ENCODE measurements around the gene DAZAP2.

- no peak for TF ChIP-seq MAX (IDR thresholded peaks at IDR 0.05)
- TF ChIP-seq NR1H2 (CRISPR knock-in tag; IDR thresholded peaks at IDR 0.05; ENCODE audit: borderline replicate concordance, low read depth), result no peak
- TF ChIP-seq, protein P1, sequence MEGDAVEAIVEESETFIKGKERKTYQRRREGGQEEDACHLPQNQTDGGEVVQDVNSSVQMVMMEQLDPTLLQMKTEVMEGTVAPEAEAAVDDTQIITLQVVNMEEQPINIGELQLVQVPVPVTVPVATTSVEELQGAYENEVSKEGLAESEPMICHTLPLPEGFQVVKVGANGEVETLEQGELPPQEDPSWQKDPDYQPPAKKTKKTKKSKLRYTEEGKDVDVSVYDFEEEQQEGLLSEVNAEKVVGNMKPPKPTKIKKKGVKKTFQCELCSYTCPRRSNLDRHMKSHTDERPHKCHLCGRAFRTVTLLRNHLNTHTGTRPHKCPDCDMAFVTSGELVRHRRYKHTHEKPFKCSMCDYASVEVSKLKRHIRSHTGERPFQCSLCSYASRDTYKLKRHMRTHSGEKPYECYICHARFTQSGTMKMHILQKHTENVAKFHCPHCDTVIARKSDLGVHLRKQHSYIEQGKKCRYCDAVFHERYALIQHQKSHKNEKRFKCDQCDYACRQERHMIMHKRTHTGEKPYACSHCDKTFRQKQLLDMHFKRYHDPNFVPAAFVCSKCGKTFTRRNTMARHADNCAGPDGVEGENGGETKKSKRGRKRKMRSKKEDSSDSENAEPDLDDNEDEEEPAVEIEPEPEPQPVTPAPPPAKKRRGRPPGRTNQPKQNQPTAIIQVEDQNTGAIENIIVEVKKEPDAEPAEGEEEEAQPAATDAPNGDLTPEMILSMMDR (CRISPR knock-in tag; IDR thresholded peaks at IDR 0.05), result no peak
- TF ChIP-seq, protein P2, sequence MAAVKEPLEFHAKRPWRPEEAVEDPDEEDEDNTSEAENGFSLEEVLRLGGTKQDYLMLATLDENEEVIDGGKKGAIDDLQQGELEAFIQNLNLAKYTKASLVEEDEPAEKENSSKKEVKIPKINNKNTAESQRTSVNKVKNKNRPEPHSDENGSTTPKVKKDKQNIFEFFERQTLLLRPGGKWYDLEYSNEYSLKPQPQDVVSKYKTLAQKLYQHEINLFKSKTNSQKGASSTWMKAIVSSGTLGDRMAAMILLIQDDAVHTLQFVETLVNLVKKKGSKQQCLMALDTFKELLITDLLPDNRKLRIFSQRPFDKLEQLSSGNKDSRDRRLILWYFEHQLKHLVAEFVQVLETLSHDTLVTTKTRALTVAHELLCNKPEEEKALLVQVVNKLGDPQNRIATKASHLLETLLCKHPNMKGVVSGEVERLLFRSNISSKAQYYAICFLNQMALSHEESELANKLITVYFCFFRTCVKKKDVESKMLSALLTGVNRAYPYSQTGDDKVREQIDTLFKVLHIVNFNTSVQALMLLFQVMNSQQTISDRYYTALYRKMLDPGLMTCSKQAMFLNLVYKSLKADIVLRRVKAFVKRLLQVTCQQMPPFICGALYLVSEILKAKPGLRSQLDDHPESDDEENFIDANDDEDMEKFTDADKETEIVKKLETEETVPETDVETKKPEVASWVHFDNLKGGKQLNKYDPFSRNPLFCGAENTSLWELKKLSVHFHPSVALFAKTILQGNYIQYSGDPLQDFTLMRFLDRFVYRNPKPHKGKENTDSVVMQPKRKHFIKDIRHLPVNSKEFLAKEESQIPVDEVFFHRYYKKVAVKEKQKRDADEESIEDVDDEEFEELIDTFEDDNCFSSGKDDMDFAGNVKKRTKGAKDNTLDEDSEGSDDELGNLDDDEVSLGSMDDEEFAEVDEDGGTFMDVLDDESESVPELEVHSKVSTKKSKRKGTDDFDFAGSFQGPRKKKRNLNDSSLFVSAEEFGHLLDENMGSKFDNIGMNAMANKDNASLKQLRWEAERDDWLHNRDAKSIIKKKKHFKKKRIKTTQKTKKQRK (IDR thresholded peaks at IDR 0.05; ENCODE audit: low read length), result no peak
- no peak for TF ChIP-seq CHD4 (IDR thresholded peaks at IDR 0.05; ENCODE audit: borderline replicate concordance, low read length)
- TF ChIP-seq DMTF1 (CRISPR knock-in tag; IDR thresholded peaks at IDR 0.05), result no peak
- TF ChIP-seq, protein P3, sequence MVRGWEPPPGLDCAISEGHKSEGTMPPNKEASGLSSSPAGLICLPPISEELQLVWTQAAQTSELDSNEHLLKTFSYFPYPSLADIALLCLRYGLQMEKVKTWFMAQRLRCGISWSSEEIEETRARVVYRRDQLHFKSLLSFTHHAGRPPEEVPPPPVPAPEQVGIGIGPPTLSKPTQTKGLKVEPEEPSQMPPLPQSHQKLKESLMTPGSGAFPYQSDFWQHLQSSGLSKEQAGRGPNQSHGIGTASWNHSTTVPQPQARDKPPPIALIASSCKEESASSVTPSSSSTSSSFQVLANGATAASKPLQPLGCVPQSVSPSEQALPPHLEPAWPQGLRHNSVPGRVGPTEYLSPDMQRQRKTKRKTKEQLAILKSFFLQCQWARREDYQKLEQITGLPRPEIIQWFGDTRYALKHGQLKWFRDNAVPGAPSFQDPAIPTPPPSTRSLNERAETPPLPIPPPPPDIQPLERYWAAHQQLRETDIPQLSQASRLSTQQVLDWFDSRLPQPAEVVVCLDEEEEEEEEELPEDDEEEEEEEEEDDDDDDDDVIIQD (CRISPR knock-in tag; IDR thresholded peaks at IDR 0.05; ENCODE audit: low read depth), result no peak
- TF ChIP-seq BRF2 (CRISPR knock-in tag; IDR thresholded peaks at IDR 0.05), result no peak
Measured at GRCh38 chr12:51216642-51217041, 22.0 kb upstream of the DAZAP2 start.

Data from HepG2 (cell line).